BJ (cell line): Measurements from ENCODE around the gene G3BP1. TPM values are rescaled to one million over a fixed set of nuclear protein-coding genes. Genes with fewer than 3 reads are reported as not detected.

Experiments
- CTCF ChIA-PET: fragments of 350-600 bp; formaldehyde crosslinking; extraction: SDS; loops from one replicate; lab custom pipeline; 2021; ENCODE audit warnings: antibody characterized with exemption, inconsistent platforms; lab: Yijun Ruan, JAX
- POLR2A ChIA-PET: fragments of 300-600 bp; sonication (Branson Sonifier 250); formaldehyde crosslinking; extraction: SDS; loops from one replicate; lab custom pipeline; 2021; ENCODE audit warnings: antibody characterized with exemption; lab: Charles Lee
- DNase-seq: peaks from one replicate; pipeline ENCODE4 v3.0.0-alpha.2; 2011; ENCODE audit warnings: low read depth
- H3K27me3 ChIP-seq: 2 replicates; pipeline ENCODE4 v1.6.0; 2011; ENCODE audit warnings: low read length; ENCODE audit not compliant: control insufficient read depth, insufficient read depth
- H3K36me3 ChIP-seq: 2 replicates; pipeline ENCODE4 v1.5.1; 2011; ENCODE audit warnings: low read length; ENCODE audit not compliant: control insufficient read depth, insufficient read depth
- H3K4me3 ChIP-seq: 2 replicates; pipeline ENCODE4 v1.5.1; 2011; ENCODE audit warnings: low read depth, mild to moderate bottlenecking, control low read depth, low read length
- polyA plus RNA-seq: library from polyadenylated mRNA; depleted of rRNA; stranded (reverse); fragments of >200 nt; gene quantifications from 2 replicates; pipeline ENCODE4 v1.2.3, GENCODE V29; 2011
- TF ChIP-seq, protein P1 (sequence below): IDR thresholded peaks from 2 replicates; pipeline ENCODE4 v1.5.1; 2011; ENCODE audit warnings: low read depth, mild to moderate bottlenecking, control low read depth, inconsistent platforms, low read length, moderate library complexity; ENCODE audit not compliant: insufficient read depth

Gene G3BP1
- polyA plus RNA-seq, 1 experiment, result 59.1 TPM

- no peaks in the 10 kb centered on the region for H3K27me3 ChIP-seq
- ChIA-PET POLR2A (interaction anchor here (0.6 to 4.2 kb wide), 11 partner anchors 10 to 83 kb away, joined by 3 to 53 read pairs (median 6); partner anchors contain the start of gene SPARC), CTCF (interaction anchor here (0.9 to 12.3 kb wide), 19 partner anchors 10 to 295 kb away, joined by 3 to 234 read pairs (median 15); partner anchors contain the start of genes ATOX1, G3BP1 and SLC36A1)
- TF ChIP-seq, protein P1, sequence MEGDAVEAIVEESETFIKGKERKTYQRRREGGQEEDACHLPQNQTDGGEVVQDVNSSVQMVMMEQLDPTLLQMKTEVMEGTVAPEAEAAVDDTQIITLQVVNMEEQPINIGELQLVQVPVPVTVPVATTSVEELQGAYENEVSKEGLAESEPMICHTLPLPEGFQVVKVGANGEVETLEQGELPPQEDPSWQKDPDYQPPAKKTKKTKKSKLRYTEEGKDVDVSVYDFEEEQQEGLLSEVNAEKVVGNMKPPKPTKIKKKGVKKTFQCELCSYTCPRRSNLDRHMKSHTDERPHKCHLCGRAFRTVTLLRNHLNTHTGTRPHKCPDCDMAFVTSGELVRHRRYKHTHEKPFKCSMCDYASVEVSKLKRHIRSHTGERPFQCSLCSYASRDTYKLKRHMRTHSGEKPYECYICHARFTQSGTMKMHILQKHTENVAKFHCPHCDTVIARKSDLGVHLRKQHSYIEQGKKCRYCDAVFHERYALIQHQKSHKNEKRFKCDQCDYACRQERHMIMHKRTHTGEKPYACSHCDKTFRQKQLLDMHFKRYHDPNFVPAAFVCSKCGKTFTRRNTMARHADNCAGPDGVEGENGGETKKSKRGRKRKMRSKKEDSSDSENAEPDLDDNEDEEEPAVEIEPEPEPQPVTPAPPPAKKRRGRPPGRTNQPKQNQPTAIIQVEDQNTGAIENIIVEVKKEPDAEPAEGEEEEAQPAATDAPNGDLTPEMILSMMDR, result no peak
- DNase-seq, result no peak
- H3K4me3 ChIP-seq, result no peak overlapping the region
- H3K36me3 ChIP-seq, result peaks cover 3% of the 10 kb centered on the region
Observed at GRCh38 chr5:151741678-151742423, 29.9 kb upstream of the G3BP1 start.

DNA sequence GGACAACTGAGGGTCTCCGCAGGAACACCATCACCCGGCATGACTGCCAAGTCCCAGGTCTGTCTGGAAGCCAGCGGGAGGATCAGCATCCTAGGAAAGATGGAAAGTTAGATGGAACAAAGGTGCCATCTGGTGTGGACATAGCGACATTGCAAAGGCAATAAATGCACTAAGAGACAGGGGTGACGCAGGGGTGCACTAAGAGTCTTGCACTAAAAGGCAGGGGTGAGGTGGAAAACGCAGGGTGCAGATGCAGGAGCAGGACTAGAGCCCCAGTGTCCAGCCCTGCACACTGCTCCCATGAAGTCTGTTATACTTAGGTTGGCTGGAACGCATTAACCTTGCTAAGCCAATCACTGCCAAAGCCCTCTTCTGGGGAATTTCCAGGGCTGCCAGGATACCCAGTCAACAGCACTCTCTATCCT lies 28.9 kb upstream of the G3BP1 start:
- POLR2A ChIA-PET, result interaction anchor here (0.6 to 1.3 kb wide), 2 partner anchors 9 to 56 kb away, joined by 3 to 6 read pairs; partner anchors contain the start of gene SPARC
- TF ChIP-seq, protein P1, result peak; percentile 65

DNA sequence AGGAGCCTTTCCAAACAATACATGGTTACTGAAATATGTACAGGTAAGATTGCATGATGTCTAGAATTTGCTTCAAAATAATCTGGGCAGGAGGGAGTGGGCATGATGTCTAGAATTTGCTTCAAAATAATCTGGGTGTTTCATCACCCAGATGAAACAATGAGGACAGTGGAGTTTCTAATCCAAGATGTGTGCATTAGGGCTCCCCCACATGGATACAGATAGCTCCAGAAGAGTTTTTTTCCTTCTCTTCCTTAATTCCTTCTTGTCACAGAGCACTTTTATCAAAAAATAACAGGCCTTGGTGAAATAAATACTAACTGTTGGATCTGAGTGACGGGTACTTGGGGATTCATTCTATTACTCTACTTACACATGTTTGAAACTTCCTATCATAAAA lies 28.2 kb upstream of the G3BP1 start:
- TF ChIP-seq, protein P1, result no peak
- H3K36me3 ChIP-seq, result peaks cover 3% of the 10 kb centered on the region
- H3K4me3 ChIP-seq, result no peak overlapping the region
- ChIA-PET POLR2A (interaction anchor here (1.3 kb wide), 1 partner anchor 57 kb away, joined by 6 read pairs; the partner anchor contains the start of gene SPARC), CTCF (interaction anchor here (0.7 to 12.3 kb wide), 9 partner anchors 10 to 296 kb away, joined by 3 to 234 read pairs (median 9); partner anchors contain the start of gene SLC36A1)
- no peak for DNase-seq
- no peaks in the 10 kb centered on the region for H3K27me3 ChIP-seq

More for the DNA sequence above, 28.9 kb upstream of the G3BP1 start:
- H3K36me3 ChIP-seq, result peaks cover 3% of the 10 kb centered on the region
- no peaks in the 10 kb centered on the region for H3K27me3 ChIP-seq
- no peak overlapping the region for H3K4me3 ChIP-seq
- CTCF ChIA-PET, result interaction anchor here (0.7 to 12.3 kb wide), 11 partner anchors 10 to 295 kb away, joined by 3 to 234 read pairs (median 9); partner anchors contain the start of genes ATOX1 and SLC36A1
- DNase-seq, result no peak

DNA sequence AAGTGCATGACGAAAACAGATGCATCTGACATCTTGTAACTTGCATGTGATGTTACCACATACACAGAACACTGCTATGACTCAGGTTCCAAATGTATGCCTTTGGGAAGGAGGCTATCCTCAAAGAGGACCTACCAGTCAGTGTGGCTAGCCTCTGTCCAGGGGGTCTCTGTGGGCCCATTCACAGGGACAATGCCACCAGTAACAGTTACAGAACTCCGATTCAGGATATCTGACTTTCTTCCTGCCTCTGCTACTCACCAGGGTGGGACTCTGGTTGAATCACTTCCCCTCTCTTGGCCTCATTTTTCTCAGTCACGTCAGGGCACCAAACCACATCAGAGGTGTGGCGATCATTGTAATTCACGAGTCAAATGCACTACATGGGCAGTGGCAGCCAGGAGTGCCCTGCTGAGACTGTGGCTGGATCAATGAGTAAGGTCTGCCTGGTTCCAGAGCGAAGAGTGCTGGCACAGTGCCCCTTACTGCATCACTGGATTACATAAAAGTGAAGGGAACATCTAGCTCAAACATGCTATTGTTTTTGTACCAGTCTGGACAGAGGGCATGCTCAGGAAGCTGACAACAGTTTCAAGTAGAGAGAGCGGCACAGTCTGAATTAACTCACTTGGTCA lies 26.6 kb upstream of the G3BP1 start:
- ChIA-PET POLR2A (no interaction called here), CTCF (interaction anchor here (1.3 to 7.2 kb wide), 3 partner anchors 83 to 286 kb away, joined by 3 to 234 read pairs (median 60); no protein-coding TSS in a partner anchor)
- no peaks in the 10 kb centered on the region for H3K27me3 ChIP-seq
- TF ChIP-seq, protein P1, result no peak
- peaks cover 3% of the 10 kb centered on the region for H3K36me3 ChIP-seq
- H3K4me3 ChIP-seq, result no peak overlapping the region
- DNase-seq, result peak; percentile 53

- Histone ChIP-seq H3K4me3 (no peak overlapping the region), H3K27me3 (no peaks in the 10 kb centered on the region), H3K36me3 (peaks cover 1% of the 10 kb centered on the region)
- ChIA-PET POLR2A (no interaction called here), CTCF (interaction anchor here (0.9 to 3.3 kb wide), 5 partner anchors 10 to 98 kb away, joined by 3 to 15 read pairs (median 3); no protein-coding TSS in a partner anchor)
- DNase-seq, result no peak
- TF ChIP-seq, protein P1, result no peak
Observed at GRCh38 chr5:151750121-151750520, 21.6 kb upstream of the G3BP1 start.
